ENCODE measurements around the gene SUPT3H.
A peak's percentile ranks its signal among the peaks of the same experiment; 100 is the strongest.

SUPT3H gene

GRCh38 chr6:45200510-45200909 lies 177.2 kb downstream of the SUPT3H start:
- no peak overlapping the region for H3K4me3 ChIP-seq (ENCODE audit: low read depth, low read length)
- no peak for TF ChIP-seq CTCF (conservative IDR thresholded peaks at IDR 0.05; ENCODE audit: low read depth, low read length)
- DNase-seq (ENCODE audit: low read depth) = no peak

DNA sequence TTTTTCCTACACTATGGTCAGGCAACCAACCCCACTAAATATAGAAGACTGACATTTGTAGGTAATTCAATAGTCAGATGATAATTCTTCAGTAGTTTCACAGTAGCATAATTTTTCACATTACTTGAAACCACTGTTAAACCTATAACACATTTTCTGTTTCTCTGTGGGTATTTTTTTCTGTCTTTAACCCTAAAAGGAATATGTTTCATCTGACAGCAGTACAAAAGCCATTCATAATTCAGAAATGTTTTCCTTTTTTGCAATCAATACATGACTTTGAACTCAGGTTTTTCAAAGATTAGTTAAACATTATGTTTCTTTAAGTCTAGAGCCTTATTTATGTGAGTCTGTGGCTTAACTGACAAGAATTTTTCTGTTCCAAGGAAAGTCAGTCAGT lies 178.2 kb downstream of the SUPT3H start:
- DNase-seq (ENCODE audit: low read depth) = no peak
- H3K4me3 ChIP-seq (ENCODE audit: low read depth, low read length) = no peak overlapping the region
- no peak for TF ChIP-seq CTCF (conservative IDR thresholded peaks at IDR 0.05; ENCODE audit: low read depth, low read length)

- TF ChIP-seq CTCF (conservative IDR thresholded peaks at IDR 0.05; ENCODE audit: low read depth, low read length) = no peak
- peak; percentile 8 for DNase-seq (ENCODE audit: low read depth)
- no peak overlapping the region for H3K4me3 ChIP-seq (ENCODE audit: low read depth, low read length)
Observed at GRCh38 chr6:45196121-45196520, 181.6 kb downstream of the SUPT3H start.

DNA sequence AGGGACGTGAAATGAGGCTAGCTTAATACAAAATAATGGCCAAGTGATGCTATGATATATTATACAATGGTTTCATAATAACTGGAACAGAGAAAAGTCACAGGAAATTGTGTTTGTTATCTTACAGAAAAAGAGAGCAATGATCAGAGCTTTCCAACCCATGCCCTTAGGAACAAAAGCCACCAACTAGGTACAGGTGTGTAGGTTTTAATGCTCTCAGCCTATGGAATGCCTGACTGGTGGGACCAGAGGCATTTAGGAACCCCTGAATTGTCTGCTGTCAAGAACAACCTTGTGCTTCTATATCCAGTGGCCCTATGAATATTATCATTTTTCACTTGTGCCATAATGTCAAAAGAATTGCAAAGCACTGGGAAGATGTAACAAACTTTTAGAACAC lies 182.6 kb downstream of the SUPT3H start:
- DNase-seq (ENCODE audit: low read depth) = no peak

GRCh38 chr6:45192556-45192955 lies 185.2 kb downstream of the SUPT3H start:
- TF ChIP-seq CTCF (conservative IDR thresholded peaks at IDR 0.05; ENCODE audit: low read depth, low read length) = no peak
- H3K4me3 ChIP-seq (ENCODE audit: low read depth, low read length) = no peak overlapping the region
- peak; percentile 11 for DNase-seq (ENCODE audit: low read depth)

More for the DNA sequence above, 182.6 kb downstream of the SUPT3H start:
- no peak overlapping the region for H3K4me3 ChIP-seq (ENCODE audit: low read depth, low read length)
- TF ChIP-seq CTCF (conservative IDR thresholded peaks at IDR 0.05; ENCODE audit: low read depth, low read length) = no peak

DNA sequence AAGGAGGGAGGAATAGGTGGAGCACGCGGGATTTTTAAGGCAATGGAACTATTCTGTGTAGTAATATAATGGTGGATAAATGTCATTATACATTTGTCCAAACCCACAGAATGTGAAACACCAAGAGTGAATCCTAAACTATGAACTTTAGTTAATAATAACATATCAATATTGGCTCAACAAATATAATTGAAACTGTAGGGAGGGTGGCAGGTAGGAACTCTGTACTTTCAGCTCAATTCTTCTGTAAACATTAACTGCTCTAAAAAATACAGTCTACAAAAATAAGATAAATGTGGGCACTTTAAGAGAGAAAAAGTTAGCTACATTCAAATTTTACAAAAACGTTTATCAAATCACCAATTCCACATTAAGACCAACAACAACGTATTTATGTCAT lies 186.3 kb downstream of the SUPT3H start:
- DNase-seq (ENCODE audit: low read depth) = no peak
- H3K4me3 ChIP-seq (ENCODE audit: low read depth, low read length) = no peak overlapping the region
- TF ChIP-seq CTCF (conservative IDR thresholded peaks at IDR 0.05; ENCODE audit: low read depth, low read length) = no peak

DNA sequence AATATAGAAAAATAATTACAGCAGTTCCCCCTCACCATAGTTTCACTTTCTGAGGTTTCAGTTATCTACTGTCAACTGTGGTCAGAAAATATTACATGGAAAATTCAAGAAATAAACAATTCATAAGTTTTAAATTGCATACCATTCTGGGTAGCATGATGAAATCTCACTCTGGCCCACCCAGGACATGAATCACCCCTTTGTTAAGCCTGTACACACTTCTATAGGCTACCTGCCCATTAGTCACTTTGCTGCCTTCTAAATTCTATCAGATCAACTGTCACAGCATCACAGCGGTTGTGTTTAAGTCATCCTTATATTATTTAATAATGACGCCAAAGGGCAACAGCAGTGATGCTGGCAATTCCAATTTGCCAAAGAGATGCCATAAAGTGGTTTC lies 189.9 kb downstream of the SUPT3H start:
- DNase-seq (ENCODE audit: low read depth) = peak; percentile 78
- H3K4me3 ChIP-seq (ENCODE audit: low read depth, low read length) = no peak overlapping the region
- no peak for TF ChIP-seq CTCF (conservative IDR thresholded peaks at IDR 0.05; ENCODE audit: low read depth, low read length)
